ENCODE results near the gene MYOF. TPM values are rescaled to one million over a fixed set of nuclear protein-coding genes. Genes with fewer than 3 reads are reported as not detected.

MYOF gene
- total and polyA plus RNA-seq, 9 of the 15 experiments (the other 6 are each of a cell fraction or from before 2014, with no cell fraction given) = 0.06 to 0.27 TPM; not detected in 7

- TF ChIP-seq REST (IDR thresholded peaks at IDR 0.05; ENCODE audit: borderline replicate concordance) (peak; percentile 47; the same call in 1 of the 2 replicates), REST (CRISPR knock-in tag; IDR thresholded peaks at IDR 0.05; ENCODE audit: low read depth) (no peak), E2F8 (IDR thresholded peaks at IDR 0.05; ENCODE audit: low read depth, partially characterized antibody) (no peak), SMC3 (conservative IDR thresholded peaks at IDR 0.05; ENCODE audit: insufficient read depth, low read depth, low read length) (peak; percentile 54; the same call in 1 of the 2 replicates), ZNF785 (CRISPR knock-in tag; IDR thresholded peaks at IDR 0.05) (no peak), PRMT5 (CRISPR knock-in tag; IDR thresholded peaks at IDR 0.05) (no peak)
Observed at GRCh38 chr10:93352638-93353383, 129.3 kb downstream of the MYOF start (continued).

Data from K562 (cell line).